Kasumi-1 (cell line): ENCODE measurements around the gene SERPINB4.
A peak's percentile ranks its signal among the peaks of the same experiment; 100 is the strongest.
"Not testable (repeated sequence)": the region's sequence is repeated elsewhere in the genome, so short reads cannot be mapped to it uniquely, and the experiment has no call there.

ENCODE experiments used
- DNase-seq, 2 experiments: peaks; one replicate each; lab custom pipeline; 2025; lab: John Stamatoyannopoulos, UW

The SERPINB4 gene

DNA sequence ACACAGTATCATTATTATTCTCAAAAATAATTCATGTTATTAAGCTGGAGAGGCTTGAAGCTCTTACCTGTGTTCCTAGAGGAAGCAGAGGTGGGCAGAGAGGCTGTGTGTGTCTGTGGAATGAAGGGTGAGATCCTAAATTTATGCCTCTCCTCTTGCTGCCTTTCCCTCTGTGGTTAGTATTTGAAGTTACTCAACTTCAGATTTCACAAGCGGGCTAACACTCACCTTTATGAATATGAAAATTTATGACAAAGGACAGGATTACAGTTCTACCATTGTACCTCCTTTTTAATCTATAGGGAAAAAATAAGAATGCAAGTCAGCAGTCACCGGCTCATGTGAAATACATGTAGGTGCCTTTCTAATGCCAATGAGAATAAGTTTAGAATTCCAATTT is at the start of gene SERPINB4:
SERPINB4 (minus strand) TSS at position 115 of the 400 bp plus-strand sequence. CDS start 679 bp downstream, outside the sequence.
- not testable (repeated sequence) for DNase-seq

DNA sequence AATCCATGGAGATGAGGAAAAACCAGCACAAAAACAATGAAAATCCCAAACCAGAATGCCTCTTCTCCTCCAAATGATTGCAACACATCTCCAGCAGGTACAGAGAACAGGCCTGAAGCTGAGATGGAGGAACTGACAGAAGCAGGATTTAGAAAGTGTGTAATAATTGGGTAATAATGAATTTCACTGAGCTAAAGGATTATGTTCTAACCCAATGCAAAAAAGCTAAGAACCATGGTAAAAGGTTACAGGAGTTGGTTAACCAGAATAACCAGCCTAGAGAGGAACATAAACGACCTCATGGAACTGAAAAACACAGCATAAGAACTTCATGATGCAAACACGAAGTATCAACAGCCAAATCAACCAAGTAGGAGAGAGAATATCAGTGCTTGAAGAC is 45.0 kb upstream of the SERPINB4 start:
- DNase-seq, result no peak

DNA sequence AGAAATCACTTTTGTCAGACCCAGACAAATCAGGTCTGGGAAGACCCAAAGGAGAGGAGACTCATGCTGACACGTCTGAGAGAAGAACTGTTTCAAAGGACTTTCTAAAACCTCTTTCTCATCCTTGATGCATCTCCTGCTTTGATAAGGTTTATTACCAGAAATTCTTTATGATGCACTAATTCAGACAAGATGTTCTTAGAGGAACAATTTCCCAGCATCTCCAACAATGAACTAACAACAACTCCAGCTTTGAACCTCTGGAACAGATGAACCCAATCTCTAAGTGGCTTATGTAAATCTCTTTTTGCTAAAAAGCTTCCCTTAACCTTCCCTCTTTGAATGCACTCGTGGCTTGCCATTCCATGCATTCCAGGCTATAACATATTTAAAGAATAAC is 42.8 kb upstream of the SERPINB4 start:
- no peak for DNase-seq

DNA sequence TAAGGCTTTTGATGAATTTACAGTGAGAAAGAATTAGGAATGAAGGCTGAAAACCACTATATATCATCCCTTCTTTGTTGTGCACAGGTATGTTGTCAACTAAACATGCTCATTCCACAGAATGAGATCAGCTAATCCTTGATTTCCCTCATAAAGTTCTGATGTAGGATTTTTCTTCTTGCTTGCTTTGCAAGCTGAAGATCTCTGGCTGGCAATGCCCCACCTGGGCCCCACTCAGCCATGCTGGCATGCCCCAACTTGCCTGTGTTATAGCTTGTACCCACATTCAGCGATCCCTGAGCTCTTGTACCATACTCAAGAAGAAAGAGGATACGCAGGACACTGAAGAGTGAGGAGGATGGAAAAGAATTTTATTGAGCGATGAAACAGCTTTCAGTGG is 40.7 kb upstream of the SERPINB4 start:
- DNase-seq, result no peak

DNA sequence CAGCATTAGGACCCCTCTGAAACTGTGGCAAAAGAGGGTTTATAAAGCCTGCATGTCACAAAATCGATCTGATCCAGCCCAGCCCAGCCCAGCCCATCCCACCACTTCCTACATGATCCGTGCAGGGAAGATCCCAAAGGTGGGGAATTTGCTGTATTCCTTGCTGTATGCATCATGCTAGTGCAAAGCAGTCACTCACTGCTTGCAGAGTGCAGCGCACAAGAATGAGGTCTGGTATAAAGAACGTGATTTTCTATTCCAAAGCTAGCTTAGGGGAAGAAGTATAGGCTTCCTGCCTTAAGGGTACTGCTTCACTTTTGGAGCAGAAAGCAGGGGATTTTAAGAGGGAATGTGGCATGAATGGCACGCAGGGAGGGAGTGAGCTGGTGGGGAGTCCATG is 39.8 kb upstream of the SERPINB4 start:
- no peak for DNase-seq

DNA sequence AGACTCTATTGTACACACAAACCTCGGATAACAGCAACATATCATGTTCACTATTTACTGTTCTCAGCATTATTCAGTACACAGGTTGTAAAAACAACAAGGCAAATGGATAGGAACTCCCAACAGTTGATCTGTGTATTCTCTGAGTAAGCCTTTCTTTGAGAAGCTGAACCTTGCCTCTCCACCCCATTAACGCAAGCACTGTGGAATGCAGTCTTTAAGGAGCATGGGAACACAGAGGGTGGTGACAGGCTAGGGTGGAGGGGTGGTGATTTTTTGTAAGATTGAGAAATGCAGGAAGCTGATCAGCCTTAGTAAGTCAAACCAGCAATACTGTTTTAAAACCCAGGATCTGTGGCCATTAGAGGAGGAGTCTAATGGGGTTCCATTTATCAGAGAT is 39.1 kb upstream of the SERPINB4 start:
- no peak for DNase-seq

DNA sequence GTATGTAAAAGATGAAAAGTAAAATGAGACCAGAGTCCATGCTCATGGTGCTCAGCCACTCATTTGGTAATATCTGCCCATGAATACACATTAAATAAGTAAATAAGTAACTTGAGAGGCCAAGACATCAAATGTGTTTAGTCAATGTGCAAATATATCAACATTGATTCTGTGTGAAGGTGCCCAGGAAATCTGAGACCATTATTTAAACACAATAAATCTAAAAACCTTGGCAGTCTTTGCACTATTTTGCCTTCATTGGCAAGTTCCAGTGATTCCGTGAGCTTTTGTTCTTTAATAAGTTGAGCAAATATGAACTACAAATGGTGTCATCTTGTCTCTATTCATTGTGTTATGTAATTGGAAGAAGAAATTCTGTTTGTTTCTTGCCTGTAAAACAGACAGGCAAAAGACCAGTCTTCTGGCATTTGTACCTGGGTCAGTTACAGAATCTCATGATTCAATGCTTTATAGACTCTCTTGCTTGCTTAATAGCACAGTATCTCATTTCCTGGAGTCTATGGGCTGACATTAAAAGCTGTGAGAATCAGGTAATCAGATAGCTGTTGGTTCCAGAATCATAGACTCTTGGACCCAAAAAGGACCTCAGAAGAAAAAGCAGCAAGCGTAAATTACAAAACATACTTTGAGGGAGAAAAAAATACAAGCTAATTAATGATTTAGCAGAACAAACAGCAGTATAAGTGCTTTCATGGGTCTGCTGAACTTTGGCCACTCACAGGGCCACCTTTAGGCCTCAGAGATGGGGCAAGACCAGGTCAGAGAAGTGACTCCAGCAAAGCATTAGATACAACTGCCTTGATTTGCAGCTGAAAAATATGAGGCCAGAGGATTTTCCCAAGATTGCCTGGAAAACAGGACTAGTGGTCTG is 37.6 kb upstream of the SERPINB4 start:
- DNase-seq, result no peak

DNA sequence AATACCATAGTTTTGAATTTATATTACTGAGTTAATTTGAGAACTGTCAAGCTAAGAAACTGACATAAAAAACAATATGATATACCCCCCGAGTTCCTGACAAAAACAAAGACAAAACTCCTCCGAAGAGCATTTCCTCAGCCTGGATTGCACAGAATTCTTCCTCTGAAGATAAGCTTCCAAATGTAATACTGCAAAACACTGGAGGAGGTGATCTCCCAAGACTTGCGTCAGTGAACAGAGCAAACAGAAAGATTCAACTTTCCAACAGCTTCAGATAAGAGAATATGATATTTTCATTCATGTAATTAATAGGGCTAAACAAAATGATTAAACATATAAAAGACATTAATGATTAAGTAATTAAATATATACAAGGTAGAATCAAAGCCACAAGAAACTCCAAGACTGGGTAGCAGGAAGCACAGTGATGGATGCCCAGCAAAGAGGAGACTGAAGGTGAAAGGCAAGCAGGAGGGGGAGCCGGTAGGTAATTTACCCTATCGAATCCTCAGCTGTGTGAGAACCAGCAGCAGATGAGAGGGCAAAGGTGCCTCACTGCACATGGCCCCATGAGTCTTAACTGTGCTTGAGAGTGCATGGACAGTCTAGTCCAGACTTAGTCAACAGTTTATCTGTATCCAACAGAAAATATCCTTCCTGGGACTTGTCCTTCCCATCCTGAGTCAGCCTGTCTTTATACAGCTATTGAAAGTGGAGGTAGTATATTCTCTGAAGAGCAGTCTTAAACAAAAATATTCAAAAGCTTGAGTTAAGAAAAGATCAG is 36.0 kb upstream of the SERPINB4 start:
- no peak for DNase-seq

DNA sequence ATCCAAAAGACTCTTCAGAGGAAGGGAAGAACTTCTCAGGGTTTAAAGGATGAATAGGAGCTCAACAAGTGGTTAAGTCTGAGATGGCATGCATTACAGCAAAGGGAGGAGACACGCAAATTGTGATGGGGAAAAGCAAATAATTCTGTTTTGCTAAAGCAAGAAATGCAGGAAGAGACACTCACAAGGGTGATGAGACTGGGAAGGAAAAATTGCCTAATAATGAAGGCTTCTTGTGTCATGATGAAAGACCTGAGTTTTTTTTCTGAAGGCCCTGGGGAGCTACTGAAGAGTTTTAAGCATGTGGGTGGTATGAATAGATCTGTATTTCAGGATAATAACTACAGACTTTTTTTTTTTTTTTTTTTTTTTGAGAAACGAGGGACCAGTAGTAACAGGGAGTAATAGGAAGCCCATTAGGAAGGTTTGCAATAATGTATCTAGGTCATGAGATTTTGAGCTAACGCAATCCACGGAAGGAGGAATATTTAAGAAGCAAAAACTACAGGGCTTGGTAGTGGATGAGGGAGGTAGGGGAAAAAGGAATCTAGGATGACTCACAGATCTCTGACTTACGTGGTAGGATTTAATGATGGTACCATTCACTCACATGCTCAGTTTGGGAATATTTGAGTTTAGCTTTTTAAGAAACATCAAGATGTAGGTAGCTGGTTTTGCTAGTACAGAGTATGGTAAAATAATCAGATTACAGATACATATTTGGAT is 33.6 kb upstream of the SERPINB4 start:
- peak in 1 of 2 experiments; percentile 6 for DNase-seq

DNA sequence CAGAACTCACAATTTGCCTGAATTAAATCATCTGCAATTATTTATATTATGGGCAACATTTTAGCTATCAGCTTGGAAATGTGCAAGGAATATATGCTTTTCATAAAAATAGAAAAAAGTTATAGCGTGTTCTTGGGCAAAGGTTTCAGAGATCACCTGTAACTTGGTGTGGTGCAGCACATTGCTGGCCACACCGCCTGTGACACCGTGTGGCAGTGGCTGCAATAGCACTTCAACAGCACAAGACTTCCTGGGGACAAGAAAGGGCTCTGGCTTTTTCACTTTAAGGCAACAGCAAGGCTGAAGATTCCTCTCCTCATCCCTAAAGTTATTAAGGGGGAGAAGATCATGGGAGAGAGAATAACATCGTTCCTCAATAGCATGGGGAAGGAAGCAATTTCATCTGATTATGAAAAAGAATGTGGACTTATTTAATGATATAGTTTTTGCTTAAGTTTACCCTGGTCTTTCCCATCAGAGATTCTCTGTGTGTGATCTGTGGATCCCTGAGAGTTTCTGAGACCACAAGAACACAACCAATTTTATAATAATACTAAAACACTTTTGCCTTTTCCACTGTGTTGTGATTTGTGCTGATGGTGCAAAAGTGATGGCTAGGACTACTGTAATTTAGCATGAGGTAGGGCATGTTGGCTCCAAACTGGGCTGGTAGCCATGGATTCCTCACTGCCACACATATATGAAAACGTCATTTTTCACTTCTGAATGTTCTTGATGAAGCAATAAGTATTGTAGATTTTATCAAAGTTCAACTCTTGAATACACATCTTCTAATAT is 32.7 kb upstream of the SERPINB4 start:
- DNase-seq, result peak; percentile 39 to 40

DNA sequence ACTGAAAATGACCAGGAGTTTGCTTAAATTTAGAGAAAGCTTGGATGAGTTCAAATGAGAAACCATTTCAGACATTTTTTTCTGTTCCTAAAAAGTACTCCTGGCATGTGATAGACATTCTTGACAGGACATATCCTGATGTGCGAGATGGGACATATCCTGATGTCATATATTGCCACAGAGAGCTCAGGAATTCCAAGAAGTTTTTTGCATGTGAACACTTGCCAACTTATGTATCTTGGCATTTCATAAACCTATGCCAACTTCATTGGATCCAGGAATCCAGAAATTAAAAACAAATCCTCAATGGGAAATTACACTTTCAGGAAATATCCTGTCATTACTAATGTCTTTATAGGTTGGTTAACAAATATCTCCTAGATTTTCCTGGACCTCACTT is 20.5 kb upstream of the SERPINB4 start:
- no peak for DNase-seq

DNA sequence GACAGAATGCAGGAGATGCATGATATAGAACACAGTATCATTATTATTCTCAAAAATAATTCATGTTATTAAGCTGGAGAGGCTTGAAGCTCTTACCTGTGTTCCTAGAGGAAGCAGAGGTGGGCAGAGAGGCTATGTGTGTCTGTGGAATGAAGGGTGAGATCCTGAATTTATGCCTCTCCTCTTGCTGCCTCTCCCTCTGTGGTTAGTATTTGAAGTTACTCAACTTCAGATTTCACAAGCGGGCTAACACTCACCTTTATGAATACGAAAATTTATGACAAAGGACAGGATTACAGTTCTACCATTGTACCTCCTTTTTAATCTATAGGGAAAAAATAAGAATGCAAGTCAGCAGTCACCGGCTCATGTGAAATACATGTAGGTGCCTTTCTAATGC is 17.7 kb upstream of the SERPINB4 start, which contains the start of gene SERPINB3:
SERPINB3 (minus strand) TSS at position 144 of the 400 bp plus-strand sequence. CDS start 677 bp downstream, outside the sequence.
- not testable (repeated sequence) for DNase-seq

DNA sequence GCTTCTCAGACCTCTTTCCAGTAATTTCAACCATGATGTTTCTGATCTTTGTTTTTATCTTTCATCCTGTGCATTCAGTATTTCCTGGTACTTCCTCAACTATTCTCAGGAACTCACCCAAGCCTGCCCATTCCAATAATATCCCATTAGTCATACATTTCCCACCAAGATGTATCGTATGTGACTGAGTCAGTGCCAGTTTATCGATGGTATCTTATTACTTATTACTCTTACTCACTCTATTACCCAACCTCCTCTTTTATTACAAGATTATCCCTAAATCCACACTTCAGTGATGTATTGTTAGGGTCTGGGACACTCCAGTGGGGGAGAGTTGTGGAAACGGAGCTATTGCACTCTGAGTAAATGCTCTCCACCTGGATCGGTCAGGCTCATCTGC is 14.9 kb upstream of the SERPINB4 start:
- DNase-seq, result not testable (repeated sequence)

DNA sequence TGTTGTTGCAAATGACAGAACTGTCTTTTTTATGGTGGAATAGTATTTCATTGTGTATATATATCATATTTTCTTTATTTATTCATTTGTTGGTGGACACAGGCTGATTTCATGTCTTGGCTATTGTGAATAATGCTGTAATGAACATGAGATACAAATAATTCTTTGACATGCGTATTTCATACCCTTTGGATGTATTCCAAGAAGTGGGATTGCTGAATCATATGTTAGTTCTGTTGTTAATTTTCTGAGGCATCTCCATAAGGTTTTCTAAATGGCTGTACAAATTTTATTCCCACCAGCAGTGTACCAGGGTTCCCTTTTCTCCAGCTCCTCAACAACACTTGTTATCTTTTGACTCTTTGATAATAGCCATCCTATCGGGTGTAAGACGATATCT is 6.2 kb upstream of the SERPINB4 start:
- not testable (repeated sequence) for DNase-seq

DNA sequence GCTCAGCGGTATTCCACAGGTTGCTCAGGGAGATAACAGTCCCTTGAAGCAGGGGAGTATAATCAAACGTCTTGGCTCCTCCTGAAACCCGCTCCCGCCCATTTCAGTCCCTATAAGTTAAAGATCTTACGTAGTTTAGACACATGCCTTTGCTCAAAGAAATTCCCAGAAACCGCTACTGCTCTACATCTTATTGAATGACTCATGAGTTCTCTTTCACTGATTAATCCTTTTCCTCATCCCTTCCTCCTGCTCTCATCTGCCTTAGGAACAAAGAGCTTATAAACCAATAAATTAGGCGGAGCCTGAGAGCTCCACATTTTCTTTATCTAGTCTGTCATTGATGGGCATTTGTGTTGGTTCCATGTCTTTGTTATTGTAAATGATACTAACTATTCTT is 4.2 kb upstream of the SERPINB4 start:
- no peak for DNase-seq

DNA sequence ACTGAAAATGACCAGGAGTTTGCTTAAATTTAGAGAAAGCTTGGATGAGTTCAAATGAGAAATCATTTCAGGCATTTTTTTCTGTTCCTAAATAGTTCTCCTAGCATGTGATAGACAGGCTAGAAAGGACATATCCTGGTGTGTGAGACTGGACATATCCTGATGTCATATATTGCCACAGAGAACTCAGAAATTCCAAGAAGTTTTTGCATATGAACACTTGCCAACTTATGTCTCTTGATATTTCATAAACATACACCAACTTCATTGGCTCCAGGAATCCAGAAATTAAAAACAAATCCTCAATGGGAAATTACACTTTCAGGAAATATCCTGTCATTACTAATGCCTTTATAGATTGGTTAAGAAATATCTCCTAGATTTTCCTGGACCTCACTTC is 2.9 kb upstream of the SERPINB4 start:
- no peak for DNase-seq

DNA sequence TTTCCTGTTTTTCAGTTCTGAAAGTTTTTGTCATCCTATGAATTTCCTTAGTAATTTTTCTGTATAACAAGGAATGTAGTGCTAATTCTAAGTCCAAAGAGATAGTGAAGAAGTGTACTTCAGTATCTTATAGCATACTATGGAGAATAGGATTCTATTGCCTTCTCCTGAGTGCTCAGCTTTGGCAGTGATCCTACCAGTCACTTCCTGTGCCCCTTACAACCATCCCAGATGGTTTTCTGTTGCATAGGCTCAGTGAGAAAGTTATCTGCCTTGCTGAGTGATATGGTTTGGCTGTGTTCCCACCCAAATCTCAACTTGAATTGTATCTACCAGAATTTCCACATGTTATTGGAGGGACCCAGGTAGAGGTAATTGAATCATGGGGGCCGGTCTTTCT is 638 bp upstream of the SERPINB4 start:
- not testable (repeated sequence) for DNase-seq

DNA sequence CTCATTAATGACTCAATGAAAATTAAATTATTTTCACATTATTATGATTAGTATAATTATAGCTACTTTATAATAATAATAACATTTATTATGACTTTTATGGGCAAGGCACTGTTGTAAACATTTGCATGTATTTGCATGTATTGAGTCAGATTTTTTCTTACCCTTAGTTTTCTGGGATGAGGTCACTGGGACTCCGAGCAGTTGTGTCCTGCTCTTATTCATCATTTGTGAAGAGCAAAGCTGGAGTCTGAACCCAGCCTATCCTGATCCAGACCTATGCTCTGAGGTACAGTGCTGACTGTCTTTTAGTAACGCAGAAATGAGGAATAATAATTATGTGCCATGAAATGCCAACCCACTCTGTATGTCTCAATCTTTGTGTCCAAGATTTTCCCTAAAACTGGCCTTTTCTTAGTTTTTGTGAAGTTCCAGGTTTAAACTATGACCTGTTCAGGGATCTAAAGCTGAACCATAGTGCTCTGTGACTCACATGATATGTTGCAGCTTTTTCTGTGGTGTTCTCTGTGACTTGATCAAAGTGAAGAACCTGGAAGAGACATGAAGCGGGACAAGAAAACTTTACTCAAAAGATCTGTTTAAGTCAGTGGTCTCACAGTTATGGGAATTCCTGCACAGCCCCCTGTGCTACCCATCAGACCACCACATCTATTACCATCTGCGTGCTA is 1.2 kb downstream of the SERPINB4 start:
- not testable (repeated sequence) for DNase-seq

DNA sequence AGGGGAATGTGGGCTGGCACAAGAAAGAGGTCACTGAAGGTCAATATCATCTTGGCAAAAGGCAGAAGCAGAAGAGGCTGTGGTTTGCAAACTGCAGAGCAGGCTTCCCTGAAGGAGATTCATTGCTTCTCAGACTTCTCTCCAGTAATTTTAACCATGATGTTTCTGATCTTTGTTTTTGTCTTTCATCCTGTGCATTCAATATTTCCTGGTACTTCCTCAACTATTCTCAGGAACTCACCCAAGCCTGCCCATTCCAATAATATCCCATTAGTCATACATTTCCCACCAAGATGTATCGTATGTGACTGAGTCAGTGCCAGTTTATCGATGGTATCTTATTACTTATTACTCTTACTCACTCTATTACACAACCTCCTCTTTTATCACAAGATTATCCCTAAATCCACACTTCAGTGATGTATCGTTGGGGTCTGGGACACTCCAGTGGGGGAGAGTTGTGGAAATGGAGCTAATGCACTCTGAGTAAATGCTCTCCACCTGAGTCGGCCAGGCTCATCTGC is 2.8 kb downstream of the SERPINB4 start:
- not testable (repeated sequence) for DNase-seq

DNA sequence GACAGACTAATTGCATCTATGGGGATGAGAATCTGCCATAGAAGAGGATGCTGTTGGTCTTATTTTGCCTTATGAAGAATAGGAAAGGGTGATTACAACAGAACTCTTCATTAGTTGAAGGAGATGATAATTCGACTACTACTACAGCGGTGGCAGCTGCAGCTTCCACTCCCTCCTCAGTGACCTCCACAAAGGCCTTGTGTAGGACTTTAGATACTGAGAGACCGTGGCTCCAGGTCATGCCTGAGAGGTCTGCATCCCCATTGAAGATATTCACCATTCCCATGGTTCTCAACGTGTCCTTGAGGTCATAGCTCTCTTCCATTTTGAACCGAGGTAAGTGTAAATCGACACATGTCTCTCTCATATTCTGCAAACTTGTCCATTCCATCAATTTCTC is 6.4 kb downstream of the SERPINB4 start:
- DNase-seq, result no peak
